Pancreas (tissue), 10 donors: ENCODE results near the gene RECQL5. TPM values are rescaled to one million over a fixed set of nuclear protein-coding genes. Genes with fewer than 3 reads are reported as not detected.

Experiments
- ATAC-seq, 4 donors: fragments of 200-7000 bp; cut with Tn5 transposase; one replicate each; pipeline versions ENCODE4 v1.8.0 to v1.9.1; 2020; ENCODE audit warnings: mild to moderate bottlenecking in 4 of 4, moderate library complexity in 4 of 4
- DNase-seq, 6 donors: peaks; one replicate each; pipeline ENCODE4 v3.0.0-alpha.2; 2020
- FAIRE-seq: peaks from 2 replicates; lab custom pipeline; 2012; peaks lifted over from hg19 to GRCh38; lab: Jason Lieb, UNC
- H3K27ac ChIP-seq, 4 donors: fragments of 200-600 bp; sonication (generic); 1 replicate in 3 of 4; 2 replicates in 1 of 4; pipeline versions ENCODE4 v1.5.0 to v1.8.0; 2020
- H3K27me3 ChIP-seq, 4 donors: fragments of 200-600 bp; one replicate each; pipeline ENCODE4 v1.8.0; 2021
- H3K36me3 ChIP-seq, 3 donors: fragments of 200-600 bp; sonication (generic) in 1 of 3; one replicate each; pipeline versions ENCODE4 v1.5.0 to v1.8.0; 2020 to 2021
- H3K4me1 ChIP-seq, 3 donors: fragments of 200-600 bp; one replicate each; pipeline ENCODE4 v1.8.0; 2021
- H3K4me3 ChIP-seq, 4 donors: fragments of 200-600 bp; sonication (generic) in 2 of 4; one replicate each; pipeline versions ENCODE4 v1.5.0 to v1.8.0; 2020 to 2021
- H3K9me3 ChIP-seq, 4 donors: fragments of 200-600 bp; one replicate each; pipeline ENCODE4 v1.8.0; 2021
- CTCF ChIP-seq, 4 donors: fragments of 200-600 bp; sonication (generic) in 3 of 4; IDR thresholded peaks; one replicate each; pipeline versions ENCODE4 v1.5.0 to v1.8.0; 2021; ENCODE audit warnings: antibody characterized with exemption in 4 of 4
- WGBS, 2 donors: extraction: QIAGEN DNeasy Blood & Tissue Kit; methylation state at CpG; one replicate each; pipeline ENCODE4 v1.1.7; 2013; 5-methylcytosine and 5-hydroxymethylcytosine counted together
- intact Hi-C, 3 donors: fragments of 100-400 bp; cut with DNase I; formaldehyde crosslinking; loops; one replicate each; pipeline versions ENCODE4 v1.11.1 to v1.14.2; 2022
- polyA plus RNA-seq, 2 donors: library from polyadenylated mRNA; stranded (reverse); fragments of 200-250 nt; gene quantifications; one replicate each; pipeline ENCODE4 v1.2.3, GENCODE V29; 2013
- total RNA-seq, 6 donors: library from RNA; stranded (reverse); fragmentation: NEBNext Ultra II Directional in 4 of 6; extraction: Animal tissue kit (Norgen Biotek cat#: 25700) in 4 of 6; gene quantifications; one replicate each; pipeline versions ENCODE4 v1.2.1 to v1.2.4, GENCODE V29; 2021 to 2023
- donor health status: healthy with polysubstance abuse.
- donor health status: DM: no; HTN: no; CAD: no; lungs with moderate emphysema.
- donor health status: DM: no; HTN: no; CAD: no.
- donor health status: control.
- donor health status: control.
- donor health status: Bipolar disorder and iron deficiency.
- donor health status: DM: yes; HTN: yes; CAD: no.
- donor health status: DM: no; HTN: no; CAD: no.
- donor health status: DM: no; HTN: no; CAD: no.
- donor health status: DM: yes; HTN: yes; CAD: no.

Gene RECQL5
- total and polyA plus RNA-seq, 8 donors = 8.7 to 65.2 (median 14.9) TPM

GRCh38 chr17:75642182-75642783, 24.7 kb downstream of the RECQL5 start:
- Histone ChIP-seq H3K27ac (peak overlapping the region in 2 of 4 donors; percentile 64 to 74), H3K36me3 (no peaks in the 10 kb centered on the region), H3K27me3 (no peaks in the 10 kb centered on the region), H3K4me3 (no peak overlapping the region), H3K4me1 (peaks cover 12 to 21% (median 13%) of the 10 kb centered on the region in 3 donors), H3K9me3 (no peaks in the 10 kb centered on the region)
- no peak for FAIRE-seq
- TF ChIP-seq CTCF (IDR thresholded peaks at IDR 0.05) = no peak
- 70 to 75% methylated on average over 7 of the region's 7 CpGs for WGBS, 2 donors
- ATAC-seq = peak in 1 of 4 donors; percentile 7
- peak in 4 of 6 donors; percentile 27 to 64 (median 40) for DNase-seq
- intact Hi-C loops = no loop called here

GRCh38 chr17:75641343-75641742, 25.6 kb downstream of the RECQL5 start:
- 61 to 75% methylated on average over 9 of the region's 9 CpGs for WGBS, 2 donors
- no peaks in the 10 kb centered on the region for H3K36me3 ChIP-seq
- intact Hi-C loops = no loop called here
- H3K27ac ChIP-seq = peak overlapping the region in 2 of 4 donors; percentile 64 to 74
- TF ChIP-seq CTCF (IDR thresholded peaks at IDR 0.05) = no peak
- peaks cover 9 to 14% (median 12%) of the 10 kb centered on the region in 3 donors for H3K4me1 ChIP-seq
- no peak overlapping the region for H3K4me3 ChIP-seq
- no peak for FAIRE-seq
- H3K27me3 ChIP-seq = no peaks in the 10 kb centered on the region
- peak in 3 of 6 donors; percentile 14 to 34 (median 33) for DNase-seq
- H3K9me3 ChIP-seq = no peaks in the 10 kb centered on the region
- no peak for ATAC-seq

- Histone ChIP-seq H3K9me3 (no peaks in the 10 kb centered on the region), H3K4me3 (no peak overlapping the region), H3K27ac (peak overlapping the region in 1 of 4 donors; percentile 66), H3K27me3 (no peaks in the 10 kb centered on the region), H3K4me1 (peaks cover 6 to 9% (median 9%) of the 10 kb centered on the region in 3 donors), H3K36me3 (no peaks in the 10 kb centered on the region)
- peak in 4 of 6 donors; percentile 12 to 57 (median 37) for DNase-seq
- 92 to 97% methylated on average over 13 of the region's 13 CpGs for WGBS, 2 donors
- FAIRE-seq = no peak
- no peak for ATAC-seq
- intact Hi-C loops = no loop called here
- no peak for TF ChIP-seq CTCF (IDR thresholded peaks at IDR 0.05)
Measured at GRCh38 chr17:75640556-75641119, 26.3 kb downstream of the RECQL5 start.

GRCh38 chr17:75639771-75640555, 27.0 kb downstream of the RECQL5 start:
- H3K36me3 ChIP-seq = no peaks in the 10 kb centered on the region
- ATAC-seq = peak in 3 of 4 donors; percentile 31 to 66 (median 45)
- no peak for FAIRE-seq
- H3K27me3 ChIP-seq = no peaks in the 10 kb centered on the region
- no peaks in the 10 kb centered on the region for H3K9me3 ChIP-seq
- 77 to 78% methylated on average over 26 to 30 of the region's 30 CpGs for WGBS, 2 donors
- H3K4me3 ChIP-seq = no peak overlapping the region
- H3K4me1 ChIP-seq = peaks cover 0 to 3% (median 2%) of the 10 kb centered on the region in 3 donors
- peak overlapping the region in 1 of 4 donors; percentile 66 for H3K27ac ChIP-seq
- DNase-seq = peak in 5 of 6 donors; percentile 27 to 69 (median 57)
- TF ChIP-seq CTCF (IDR thresholded peaks at IDR 0.05) = no peak
- intact Hi-C loops = no loop called here
